AG09319 (cell line): ENCODE measurements around the gene PCTP.

Experiments
- DNase-seq: peaks from one replicate; pipeline ENCODE4 v3.0.0-alpha.2; 2010; ENCODE audit warnings: low read depth; ENCODE audit errors: extremely low read depth
- CTCF ChIP-seq: IDR thresholded peaks from 2 replicates; pipeline ENCODE4 v1.5.1; 2011; ENCODE audit warnings: low read depth, mild to moderate bottlenecking, inconsistent platforms, low read length, moderate library complexity

The PCTP gene

DNA sequence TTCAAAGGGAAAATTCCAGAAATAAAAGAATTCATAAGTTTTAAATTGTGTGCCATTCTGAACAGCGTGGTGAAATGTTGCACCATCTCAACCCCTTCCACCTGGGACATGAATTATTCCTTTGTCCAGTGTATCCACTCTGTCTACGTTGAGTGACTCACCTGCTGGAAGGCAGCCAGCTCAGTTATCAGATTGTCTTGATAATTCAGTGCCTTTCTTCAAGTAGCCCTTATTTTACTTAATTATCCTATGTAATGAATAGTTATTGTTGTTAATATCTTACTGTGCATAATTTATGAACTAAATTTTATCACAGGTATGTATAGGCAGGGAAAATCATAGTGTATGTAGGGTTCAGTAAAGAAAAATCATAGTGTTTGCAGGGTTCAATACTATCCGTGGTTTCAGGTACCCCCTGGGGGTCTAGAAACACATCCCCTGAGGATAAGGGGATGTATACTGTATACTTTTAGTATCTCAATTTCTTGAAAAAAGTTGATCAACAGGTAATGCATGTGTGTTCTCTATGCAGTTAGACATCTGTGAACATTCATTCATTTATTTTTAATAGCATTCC is 7.7 kb upstream of the PCTP start:
- TF ChIP-seq CTCF = no peak
- no peak for DNase-seq

DNA sequence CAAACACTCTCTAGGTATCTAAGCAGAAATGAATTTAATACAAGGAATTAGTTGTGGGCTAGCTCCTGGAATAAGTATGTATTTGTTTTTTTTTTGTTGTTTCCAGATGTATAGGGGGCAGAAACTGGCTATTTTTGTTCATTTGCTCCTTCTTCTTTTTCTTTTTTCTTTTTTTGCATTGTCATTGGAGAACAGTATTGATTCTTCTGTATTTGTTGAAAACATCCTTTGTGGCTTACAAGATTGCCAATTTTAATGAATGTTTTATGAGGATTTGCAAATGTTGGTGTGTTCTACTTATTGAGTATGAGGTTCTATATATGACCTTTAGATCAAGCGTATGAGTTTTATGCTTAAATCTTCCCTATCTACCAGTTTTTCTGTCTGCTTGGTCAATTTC is 5.6 kb upstream of the PCTP start:
- TF ChIP-seq CTCF = no peak
- no peak for DNase-seq

DNA sequence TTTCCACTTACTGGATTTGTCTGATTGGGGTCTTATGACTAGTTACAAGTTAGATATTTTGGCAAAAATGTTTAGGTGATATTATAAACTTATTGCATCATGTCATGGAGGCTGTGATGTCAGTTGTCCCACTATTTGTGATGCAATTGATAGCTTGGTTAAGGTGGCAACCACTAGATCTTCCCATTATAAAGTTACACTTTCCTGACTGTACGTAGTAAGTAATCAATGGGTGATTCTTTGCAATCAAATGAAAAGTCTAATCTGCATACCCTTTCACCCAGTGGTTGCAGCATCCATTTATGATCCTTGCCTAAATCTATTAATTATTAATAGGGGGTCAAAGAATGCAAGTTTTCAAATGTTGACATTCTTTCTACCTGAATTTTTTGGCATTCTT is 4.4 kb upstream of the PCTP start:
- no peak for DNase-seq
- TF ChIP-seq CTCF = no peak

DNA sequence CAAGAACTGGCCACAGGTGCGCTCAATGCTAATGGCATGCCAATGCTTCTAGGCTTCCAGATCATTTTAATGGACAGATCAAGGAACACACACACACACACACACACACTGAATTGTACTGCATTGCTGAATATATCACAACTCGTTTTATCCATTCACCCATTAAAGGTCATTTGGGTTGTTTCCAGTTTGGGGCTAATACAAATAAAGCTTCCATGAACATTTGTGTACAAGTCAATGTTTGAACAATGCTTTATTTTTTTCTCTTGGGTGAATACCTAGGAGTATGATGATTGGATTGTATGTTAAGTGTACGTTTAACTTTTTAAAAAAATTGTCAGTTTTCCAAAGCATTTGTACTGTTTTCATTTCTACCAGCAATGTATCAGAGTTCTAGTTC is 3.6 kb upstream of the PCTP start:
- no peak for TF ChIP-seq CTCF
- DNase-seq = no peak

GRCh38 chr17:55748841-55749240 is 2.0 kb upstream of the PCTP start:
- DNase-seq = no peak

DNA sequence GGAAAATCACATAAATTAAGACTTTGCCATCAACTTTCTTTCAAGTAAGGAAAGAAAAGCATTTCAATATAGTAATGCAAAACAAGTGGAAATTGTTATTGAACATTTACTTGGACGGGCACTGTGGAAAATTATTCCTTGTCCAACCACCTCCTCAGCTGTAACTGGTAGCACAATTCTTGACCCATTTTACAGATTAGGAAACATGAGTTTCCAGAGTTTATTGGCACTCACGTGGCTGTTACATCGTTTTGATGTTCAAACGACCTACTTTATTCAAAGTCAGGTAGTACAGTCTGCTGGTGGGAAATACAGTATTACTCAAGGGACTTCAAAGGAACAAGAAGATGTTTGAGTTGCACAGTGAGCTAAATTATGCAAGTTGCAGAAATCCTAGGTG is 866 bp upstream of the PCTP start:
- no peak for TF ChIP-seq CTCF
- DNase-seq = no peak

More at GRCh38 chr17:55748841-55749240, 2.0 kb upstream of the PCTP start:
- no peak for TF ChIP-seq CTCF

GRCh38 chr17:55751720-55752250 is 934 bp downstream of the PCTP start:
- TF ChIP-seq CTCF = no peak

More at GRCh38 chr17:55751720-55752250, 934 bp downstream of the PCTP start:
- DNase-seq = no peak
